Glomerular visceral epithelial cell (primary cell): ENCODE results near the gene TUBA4A.
A peak's percentile ranks its signal among the peaks of the same experiment; 100 is the strongest.

Source experiments
- DNase-seq: peaks from one replicate; pipeline ENCODE4 v3.0.0-alpha.2; 2016; ENCODE audit errors: extremely low spot score

The TUBA4A gene

DNA sequence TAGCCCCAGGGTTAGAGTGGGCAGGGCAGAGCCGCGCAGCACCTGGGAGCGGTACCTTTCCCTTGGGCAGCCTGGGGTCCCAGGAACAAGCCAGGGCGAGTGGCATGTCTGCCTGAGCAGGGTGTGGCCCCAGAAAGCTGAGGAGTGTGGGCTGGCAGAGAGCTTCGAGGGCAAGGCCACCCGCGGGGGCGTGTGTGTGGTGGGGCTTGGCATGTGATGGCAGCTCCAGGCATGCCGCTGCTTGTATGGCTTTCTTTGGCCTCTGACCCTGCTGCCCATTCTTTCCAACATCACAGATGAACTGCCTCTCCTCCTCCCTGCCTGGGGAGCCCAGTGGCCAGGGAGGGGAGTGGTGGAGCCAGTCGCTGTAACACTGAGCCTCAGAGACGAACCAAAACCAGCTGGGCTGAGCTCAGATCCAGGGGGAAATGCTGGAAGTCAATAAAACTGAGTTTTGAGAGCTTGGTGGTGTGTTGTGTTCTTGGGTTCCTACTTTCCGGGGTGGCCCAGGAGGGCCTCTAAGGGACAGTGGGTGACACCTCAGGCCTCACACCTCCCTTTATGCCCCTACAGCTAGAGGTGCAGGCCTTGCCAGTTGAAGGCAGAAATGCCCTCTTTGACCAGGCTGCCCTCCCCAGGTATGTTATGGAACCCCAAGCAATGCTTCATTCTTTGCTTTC lies 32.9 kb upstream of the TUBA4A start:
- DNase-seq, result peak; percentile 47

DNA sequence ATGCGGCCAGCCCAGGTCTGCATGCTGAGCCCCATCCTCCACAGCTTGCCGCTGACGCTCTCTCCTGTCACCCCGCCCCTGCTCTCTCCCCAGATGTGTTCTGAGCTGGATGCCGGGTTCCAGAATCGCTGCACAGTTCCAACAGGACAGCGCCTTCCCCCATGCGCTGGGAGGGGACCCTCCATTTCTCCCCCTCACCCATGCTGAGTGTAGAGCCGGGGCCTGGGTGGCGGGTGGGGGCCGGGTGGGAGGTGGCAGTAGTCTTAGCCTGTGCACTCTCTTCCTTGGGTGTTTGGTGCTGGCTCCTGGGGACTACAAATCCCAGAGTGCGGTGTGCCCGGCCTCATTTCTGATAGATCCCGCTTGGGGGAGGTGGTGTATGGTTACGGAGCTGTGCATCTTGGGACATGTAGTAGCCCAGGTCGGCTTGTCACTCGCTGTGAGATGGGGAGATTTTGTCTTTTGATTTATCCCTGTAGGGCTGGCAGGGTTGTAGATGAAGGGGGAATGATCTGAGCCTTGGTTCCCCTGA lies 32.2 kb upstream of the TUBA4A start:
- no peak for DNase-seq

DNA sequence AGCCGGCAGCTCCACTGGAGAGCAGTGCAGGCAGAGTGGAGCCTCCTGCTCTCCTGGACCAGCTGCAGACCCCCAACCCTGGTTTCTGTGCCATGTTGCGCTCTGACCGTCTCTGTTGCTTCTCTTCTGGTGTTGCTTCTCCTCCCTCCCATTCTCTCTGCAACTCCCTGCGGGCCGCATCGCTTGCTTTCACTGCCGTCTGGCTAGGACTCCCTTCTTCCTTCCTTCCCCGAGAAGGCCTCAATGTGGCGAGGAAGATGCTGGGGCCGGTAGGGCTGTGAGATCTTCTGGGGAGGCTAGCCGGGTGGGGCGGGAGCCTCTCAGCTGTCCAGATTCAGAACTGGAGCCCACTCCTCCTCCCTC lies 31.6 kb upstream of the TUBA4A start:
- no peak for DNase-seq

DNA sequence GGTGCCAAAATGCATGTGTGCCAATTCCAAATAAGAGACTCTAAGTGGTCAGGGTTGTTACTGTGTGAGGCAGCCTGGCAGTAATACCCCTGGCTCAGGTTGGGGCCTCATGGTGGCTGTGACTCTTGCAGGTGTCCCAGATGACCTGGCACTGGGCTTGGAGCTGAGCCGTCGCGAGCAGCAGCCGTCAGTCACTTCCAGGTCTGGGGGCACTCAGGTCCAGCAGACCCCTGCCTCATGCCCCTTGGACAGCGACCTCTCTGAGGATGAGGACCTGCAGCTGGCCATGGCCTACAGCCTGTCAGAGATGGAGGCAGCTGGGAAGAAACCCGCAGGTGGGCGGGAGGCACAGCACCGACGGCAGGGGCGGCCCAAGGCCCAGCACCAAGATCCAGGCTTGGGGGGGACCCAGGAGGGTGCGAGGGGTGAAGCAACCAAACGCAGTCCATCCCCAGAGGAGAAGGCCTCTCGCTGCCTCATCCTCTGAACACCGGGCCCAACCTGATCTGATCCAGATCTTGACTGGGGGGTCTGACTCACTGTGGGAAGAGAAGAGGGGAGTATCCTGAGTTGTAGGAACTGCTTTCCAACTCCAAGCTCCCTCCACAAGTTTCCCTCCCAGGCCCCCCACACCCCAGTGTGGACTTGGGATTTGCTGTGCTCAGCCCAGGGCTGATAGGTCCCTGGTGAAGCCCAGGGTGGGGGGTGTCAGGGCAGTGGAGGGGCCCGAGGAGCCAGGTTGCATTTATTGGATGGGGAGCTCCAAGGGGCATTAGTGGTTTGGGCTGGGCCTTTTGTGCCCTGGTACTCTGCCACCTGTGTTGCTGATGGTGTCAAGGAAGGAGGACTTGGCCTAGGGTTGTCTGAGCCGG lies 31.0 kb upstream of the TUBA4A start:
- DNase-seq, result no peak

DNA sequence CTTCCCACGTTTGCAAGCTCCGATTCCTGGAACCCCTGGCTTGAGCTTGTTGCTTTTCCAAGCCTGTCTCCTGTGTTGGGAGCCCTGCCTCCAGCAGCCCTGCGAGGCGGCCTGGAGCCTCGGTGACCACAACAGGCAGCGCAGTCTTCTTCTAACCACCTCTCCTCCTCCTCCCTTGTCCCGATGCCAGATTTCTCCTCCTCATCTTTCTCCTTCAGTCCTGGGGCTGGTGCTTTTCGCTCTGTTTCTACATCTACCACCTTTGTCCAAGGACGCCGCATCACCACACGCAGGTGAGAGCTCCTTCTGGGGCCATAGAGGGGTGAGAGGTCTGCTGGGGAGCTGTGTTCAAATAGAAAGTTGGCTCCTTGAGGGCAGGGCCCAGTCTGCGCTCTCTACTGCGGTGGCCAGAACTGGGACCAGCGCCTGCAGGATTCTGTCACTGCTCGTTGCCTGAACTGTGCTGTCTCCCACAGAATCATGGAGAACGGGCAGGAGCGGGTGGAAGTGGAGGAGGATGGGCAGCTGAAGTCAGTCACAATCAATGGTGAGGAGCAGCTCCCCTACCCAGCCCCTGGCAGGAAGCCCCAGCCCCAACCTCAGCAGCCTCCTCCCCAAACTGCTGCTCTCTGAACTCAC lies 29.3 kb upstream of the TUBA4A start:
- DNase-seq, result no peak

DNA sequence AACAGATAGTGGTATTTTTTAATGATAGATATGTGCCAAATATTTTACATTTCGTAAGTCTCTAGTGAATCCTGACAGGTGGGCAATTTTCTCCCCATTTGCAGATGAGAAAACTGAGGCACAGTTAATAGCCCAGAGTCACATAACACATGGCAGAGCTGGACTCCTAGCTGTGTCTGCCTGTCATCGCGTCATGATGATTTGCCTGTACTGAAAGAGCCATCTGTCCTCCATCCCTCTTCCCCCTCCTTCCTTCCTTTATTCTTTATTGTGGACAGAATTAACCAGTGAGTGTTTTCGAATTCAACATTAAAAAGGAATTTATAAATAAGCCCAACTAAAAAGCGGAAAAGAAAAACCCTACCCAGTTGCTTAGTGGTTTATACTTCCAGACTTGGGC lies 28.7 kb upstream of the TUBA4A start:
- no peak for DNase-seq

DNA sequence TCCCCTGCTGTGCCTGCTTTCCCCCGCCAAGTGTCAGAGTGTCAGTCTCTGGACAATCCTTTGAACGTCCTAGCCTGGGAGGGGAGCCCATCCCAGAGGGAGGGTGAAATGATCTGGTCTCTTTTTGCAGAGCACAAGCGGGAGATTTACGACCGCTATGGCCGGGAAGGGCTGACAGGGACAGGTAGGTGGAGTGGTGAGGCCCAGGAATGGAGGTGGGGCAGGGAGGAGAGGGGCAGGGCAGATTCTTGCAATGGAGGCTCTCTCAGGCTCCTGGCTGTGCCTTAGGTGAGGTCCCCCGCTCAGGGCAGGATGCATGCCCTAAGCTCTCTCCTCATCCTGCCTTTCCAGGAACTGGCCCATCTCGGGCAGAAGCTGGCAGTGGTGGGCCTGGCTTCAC lies 27.9 kb upstream of the TUBA4A start:
- no peak for DNase-seq

DNA sequence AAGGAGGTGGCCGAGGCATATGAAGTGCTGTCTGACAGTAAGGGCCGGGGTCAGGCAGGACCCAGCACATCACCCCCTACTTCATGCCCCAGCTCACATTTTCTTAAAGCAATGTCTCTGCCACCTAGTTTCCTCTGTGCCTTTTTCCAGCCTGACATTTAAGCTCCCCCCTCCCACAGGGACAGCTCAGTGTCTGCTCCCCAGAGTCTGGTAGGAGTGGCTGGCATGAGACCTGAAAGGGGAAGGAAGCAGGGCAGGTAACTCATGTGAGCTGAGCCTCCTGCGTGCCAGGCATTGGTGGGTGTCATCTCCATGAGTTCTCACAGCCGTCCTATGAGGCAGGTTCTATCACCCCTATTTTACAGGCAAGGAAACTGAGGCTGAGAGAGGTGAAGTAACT lies 26.9 kb upstream of the TUBA4A start:
- no peak for DNase-seq

DNA sequence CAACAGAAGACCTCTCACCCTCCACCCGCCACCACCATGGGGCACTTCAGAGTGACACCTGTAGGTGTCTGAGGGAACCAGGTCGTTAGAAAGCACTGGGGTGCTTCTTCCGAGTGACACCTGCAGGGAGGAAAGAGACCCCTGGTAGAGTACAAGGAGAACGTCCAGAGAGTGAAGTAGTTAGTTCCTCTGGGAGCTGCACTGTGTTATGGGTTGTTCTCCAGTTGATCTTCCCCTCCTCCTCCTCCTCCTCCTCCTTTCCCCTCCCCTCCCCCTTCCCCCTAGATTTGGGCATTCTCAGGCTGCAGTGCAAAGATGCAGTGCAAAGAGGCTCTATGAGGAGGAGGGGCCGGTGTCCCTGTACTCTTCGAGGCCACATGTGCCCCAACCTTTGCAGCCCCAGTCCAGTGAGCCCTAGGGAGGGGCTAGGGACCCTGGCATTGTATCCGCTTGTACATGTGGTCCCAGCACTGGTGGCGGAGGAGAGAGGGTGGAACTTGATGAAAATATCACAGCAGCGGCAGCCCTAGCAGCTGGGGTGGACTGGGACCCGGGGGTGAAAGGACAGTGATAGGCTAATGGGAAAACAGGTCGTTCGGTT lies 26.3 kb upstream of the TUBA4A start:
- DNase-seq, result no peak

DNA sequence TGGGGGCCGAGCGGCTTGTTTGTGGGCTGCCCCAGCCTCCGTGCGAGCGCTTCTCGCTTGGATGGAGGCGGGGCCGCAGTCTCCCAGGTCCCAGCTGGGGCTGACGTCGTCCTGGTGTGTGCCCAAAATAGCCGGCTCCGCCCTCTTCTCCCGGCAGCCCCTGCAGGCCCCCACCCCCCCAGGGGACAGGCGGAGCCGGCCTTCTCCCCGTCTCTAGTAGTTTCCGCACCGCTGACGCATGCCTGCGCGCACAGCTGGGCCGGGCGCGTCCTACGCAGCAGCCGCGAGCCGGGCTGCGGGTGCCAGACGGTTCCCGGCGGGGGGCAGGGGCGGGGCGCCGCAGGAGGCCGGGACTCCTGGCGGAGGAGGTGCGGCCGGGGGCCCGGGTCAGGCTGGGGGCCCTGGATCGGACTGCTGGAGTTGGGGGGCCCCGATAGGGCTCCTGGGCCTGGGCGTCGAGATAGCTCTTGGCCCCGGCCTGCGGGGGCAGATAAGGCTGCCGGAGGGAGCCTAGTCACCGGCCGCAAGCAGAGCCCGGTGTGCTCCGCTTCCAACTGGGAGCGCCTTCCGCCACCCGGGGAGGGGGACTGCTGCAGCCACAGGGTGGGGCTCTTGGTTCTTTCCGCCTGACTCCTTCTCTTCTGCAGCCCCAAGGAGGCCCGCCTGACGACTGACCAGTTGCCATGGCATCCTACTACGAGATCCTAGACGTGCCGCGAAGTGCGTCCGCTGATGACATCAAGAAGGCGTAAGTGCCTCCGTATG lies 25.6 kb upstream of the TUBA4A start, which contains the start of gene DNAJB2:
TSS of gene DNAJB2 (plus strand) at position 216 of the 765 bp plus-strand sequence. CDS start at position 684, 468 bp downstream.
- peak; percentile 100 for DNase-seq

DNA sequence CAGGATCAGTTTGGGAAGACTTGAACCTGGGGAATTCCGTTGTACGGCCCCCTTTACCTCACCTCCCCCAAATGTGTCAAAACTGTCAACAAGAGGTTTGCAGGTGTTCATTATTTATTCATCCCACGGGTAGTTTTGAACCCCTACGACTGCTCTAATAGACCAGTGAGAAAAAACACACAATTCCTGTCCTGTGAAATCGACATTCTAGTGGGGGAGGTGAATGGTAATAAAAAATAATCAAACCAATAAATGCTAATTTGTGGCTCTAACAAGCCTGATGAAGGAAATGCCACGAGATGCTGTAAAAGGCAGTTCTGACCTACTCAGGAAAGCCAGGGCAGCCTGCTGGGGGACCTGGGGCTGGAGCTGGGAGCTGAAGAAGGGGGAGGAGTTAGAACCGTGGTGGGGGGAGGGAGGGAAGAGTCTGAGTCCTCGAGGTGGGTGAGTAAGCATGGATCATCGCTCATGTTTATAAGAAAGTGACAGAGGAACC lies 25.0 kb upstream of the TUBA4A start:
- no peak for DNase-seq

DNA sequence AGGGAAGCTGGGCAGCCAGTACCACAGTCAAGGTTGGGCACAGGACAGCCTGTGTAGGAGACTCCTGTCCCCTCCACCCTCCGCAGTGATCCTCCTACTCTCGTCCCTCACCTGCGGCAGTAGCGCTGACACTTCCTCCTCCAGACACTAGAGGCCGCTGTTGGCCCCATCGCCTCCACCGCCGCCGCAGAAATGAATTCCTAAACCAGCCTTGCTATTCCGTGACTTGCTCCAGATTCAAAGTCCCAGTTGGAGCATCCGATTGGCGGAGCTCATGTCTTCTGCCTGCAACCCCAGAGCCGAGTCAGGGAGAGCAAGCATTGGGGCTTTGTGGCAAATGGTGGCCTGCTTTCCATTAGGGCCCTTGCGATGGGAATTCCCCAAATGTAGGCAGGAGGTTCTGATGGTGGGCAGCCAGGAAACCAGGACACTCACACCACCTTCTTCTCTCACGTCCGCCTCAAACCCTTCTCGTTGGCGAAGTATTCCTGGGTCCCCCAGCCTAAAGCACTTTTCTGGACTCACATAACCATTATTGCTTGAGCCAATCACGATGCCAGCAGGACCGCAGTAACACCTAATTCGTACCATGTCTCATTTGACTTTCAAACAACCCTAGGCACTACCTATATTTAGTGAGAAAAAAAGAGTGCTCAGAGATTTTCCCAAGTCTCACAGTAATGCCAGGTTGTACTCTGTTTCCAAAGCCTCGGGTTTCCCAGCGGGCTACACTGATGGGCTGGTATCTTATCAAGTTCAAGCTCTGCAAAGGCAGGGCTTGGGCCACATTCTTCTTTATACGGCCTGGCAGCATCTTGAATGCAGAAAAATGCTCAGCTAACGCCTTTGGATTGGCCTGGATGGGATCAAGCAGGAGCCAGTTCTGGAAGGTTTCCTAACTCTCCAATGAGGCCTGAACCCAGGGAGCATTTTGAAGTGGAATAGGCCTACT lies 24.3 kb upstream of the TUBA4A start:
- DNase-seq, result peak; percentile 84

DNA sequence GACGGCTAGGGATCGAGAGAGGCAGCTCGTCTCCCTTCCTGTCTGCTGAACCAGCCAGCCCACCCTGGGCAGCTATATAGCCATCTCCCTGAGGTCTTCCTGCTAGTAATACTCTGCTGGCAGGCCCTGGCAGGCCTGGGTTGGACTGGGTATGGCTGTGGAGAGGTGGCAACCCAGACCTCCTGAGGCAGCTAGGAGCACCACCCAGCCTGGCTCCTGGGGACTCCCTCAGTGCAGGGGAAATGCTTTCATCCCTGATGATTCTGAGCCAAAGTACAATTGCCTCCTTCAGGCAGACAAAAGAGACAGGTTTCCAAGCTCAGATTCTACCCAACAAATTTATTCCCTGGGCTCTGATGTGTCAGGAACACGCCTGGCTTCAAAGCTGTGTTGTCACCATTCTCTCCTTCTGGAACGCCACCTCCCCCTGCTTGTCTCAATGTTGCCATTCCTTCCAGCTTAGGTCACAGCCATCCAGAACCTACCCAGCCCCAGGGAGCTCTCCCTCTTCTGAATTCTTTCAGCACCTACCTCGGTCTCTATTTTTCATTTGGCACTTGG lies 20.7 kb upstream of the TUBA4A start:
- peak; percentile 91 for DNase-seq

DNA sequence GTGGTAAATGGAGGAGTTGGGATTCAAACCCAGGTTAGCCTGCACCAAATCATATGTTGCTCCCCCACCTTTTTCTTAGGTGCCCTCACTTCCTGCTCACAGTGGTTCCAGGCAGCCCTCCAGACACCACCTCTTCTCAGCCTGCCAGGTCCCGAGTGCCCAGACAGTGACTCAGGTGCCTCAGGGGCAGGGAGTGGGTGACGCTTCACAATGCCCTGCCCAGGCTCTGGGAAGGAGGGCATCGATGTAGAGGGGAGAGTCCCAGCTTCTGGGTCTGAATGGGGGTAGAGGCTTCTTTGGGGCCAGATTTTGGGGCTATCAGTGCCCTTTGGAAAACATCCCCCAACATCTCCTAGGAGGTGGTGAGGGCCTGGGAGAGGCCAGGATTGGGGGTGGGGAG lies 20.2 kb upstream of the TUBA4A start:
- DNase-seq, result peak; percentile 91

DNA sequence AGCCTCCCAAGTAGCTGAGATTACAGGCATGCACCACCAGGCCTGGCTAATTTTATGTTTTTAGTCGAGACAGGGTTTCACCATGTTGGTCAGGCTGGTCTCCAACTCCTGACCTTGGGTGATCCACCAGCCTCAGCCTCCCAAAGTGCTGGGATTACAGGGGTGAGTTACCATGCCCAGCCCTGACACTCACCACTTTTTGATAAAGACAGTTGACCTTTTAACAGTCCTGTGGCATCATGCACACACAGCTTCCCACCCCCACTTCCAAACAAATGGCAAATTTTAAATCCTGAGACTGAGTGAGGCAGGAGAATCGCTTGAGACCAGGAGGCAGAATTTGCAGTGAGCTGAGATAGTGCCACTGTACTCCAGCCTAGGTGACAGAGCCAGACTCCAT lies 19.3 kb upstream of the TUBA4A start:
- peak; percentile 54 for DNase-seq

DNA sequence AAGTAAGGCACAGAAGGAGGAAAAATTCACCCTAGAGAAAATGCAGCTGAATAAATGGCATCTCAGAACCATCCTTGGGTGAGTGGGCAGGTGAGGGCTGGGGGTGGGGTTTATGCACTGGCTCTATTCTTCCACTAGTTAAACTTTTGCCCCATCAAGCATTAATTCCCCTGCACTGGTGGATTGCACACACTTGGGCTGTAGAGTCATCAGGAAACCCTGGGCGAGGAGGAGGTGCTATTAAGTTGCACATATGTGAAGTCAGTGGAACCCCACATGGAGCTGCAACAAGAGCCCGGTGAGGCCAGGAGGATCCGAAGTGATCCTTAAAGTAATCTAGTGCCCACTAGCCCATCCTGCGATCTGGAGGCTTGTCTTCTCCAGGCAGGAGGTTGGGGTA lies 18.6 kb upstream of the TUBA4A start:
- DNase-seq, result peak; percentile 30

DNA sequence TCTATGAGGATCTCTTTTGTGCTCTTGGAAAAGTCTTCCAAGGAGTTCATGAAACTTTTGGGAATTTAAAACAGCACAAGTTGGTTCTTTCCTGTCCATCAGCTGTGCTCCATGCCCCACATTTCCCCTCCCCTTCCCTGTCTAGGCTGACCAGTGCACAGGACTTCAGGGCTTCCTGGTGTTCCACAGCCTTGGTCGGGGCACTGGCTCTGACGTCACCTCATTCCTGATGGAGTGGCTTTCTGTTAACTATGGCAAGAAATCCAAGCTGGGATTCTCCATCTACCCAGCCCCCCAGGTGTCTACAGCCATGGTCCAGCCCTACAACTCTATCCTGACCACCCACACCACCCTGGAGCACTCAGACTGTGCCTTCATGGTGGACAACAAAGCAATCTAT lies 17.3 kb upstream of the TUBA4A start:
- DNase-seq, result no peak

DNA sequence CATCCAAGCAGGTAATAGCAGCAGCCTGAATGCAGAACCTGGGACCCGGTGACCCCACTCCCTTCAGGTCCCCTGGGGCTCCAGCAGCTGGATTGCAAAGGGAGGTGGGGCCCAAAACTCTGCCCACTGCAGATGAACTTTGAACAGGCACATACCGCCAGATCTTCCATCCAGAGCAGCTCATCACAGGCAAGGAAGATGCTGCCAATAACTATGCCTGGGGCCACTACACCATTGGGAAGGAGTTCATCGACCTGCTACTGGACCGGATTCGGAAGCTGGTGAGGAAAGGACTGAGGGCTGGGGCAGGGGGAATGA lies 16.3 kb upstream of the TUBA4A start:
- no peak for DNase-seq

DNA sequence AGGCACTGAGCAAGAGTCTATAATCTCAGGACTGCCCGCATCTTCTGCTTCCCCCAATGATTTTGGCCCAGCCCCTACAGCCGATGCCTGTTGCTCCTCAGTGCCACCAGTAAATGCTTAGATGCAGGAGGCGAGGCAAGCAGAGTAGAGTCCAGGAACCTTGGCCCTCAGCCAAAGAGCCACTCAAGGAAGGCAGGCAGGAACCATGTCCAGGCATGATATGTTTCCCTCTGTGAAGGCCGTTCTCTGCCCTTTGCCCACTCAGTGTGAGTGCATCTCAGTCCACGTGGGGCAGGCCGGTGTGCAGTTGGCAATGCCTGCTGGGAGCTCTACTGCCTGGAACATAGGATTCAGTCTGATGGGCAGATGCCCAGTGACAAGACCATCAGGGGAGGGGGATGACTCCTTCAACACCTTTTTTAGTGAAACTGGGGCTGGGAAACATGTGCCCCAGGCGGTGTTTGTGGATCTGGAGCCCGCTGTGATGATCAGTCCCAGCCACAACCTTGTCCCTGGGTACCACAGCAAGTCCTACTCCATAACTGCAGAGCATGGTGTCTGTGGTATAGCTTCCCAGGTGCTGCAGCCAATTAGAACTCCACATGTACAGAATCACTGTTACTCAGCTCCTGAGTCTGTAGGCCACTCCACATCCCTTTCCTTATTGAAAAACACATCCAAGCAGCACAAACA lies 15.8 kb upstream of the TUBA4A start:
- peak; percentile 60 for DNase-seq
